Neural cell (in vitro differentiated cells): ENCODE results near the gene SHB. TPM values are rescaled to one million over a fixed set of nuclear protein-coding genes. Genes with fewer than 3 reads are reported as not detected.

Experiments
- H2AFZ ChIP-seq: fragments of 200-600, 300-800 bp; sonication (generic), shearing (Covaris generic); 2 replicates; pipeline ENCODE4 v1.6.0; 2014; ENCODE audit warnings: low read depth, mild to moderate bottlenecking, antibody characterized with exemption, low read length, moderate library complexity
- H3F3A ChIP-seq: fragments of 200-600 bp; shearing (Covaris generic); 2 replicates; pipeline ENCODE4 v1.6.1; 2016; ENCODE audit warnings: mild to moderate bottlenecking, moderate library complexity, mixed read lengths, antibody characterized with exemption, low read length; ENCODE audit not compliant: insufficient read depth, poor library complexity, severe bottlenecking
- H3K27ac ChIP-seq: fragments of 200-600, 300-800 bp; sonication (generic), shearing (Covaris generic); 2 replicates; pipeline ENCODE4 v1.5.1; 2014; ENCODE audit warnings: mild to moderate bottlenecking, low read length, moderate library complexity
- H3K27me3 ChIP-seq: fragments of 300-800, 200-600 bp; sonication (generic), shearing (Covaris generic); 2 replicates; pipeline ENCODE4 v1.6.0; 2014; ENCODE audit warnings: mild to moderate bottlenecking, low read depth, low read length, moderate library complexity; ENCODE audit not compliant: insufficient read depth
- H3K36me3 ChIP-seq: fragments of 300-800, 200-600 bp; sonication (generic), shearing (Covaris generic); 2 replicates; pipeline ENCODE4 v1.5.1; 2014; ENCODE audit warnings: mild to moderate bottlenecking, antibody characterized with exemption, low read length, moderate library complexity; ENCODE audit not compliant: insufficient read depth
- H3K4me2 ChIP-seq: fragments of 300-800, 200-600 bp; sonication (generic), shearing (Covaris generic); 2 replicates; pipeline ENCODE4 v1.6.0; 2014; ENCODE audit warnings: mild to moderate bottlenecking, low read length
- H3K4me3 ChIP-seq: fragments of 300-800, 200-600 bp; sonication (generic), shearing (Covaris generic); 2 replicates; pipeline ENCODE4 v1.5.1; 2014; ENCODE audit warnings: mild to moderate bottlenecking, low read length, moderate library complexity
- H3K79me2 ChIP-seq: fragments of 200-600 bp; shearing (Covaris generic); replicated peaks from 2 replicates; pipeline ENCODE4 v1.6.0; 2014; ENCODE audit warnings: mild to moderate bottlenecking, low read length, moderate library complexity; ENCODE audit not compliant: insufficient read depth
- H3K9ac ChIP-seq: fragments of 300-800, 200-600 bp; sonication (generic), shearing (Covaris generic); 2 replicates; pipeline ENCODE4 v1.6.1; 2016; ENCODE audit warnings: mild to moderate bottlenecking, low read length, mixed read lengths
- H3K9me2 ChIP-seq: fragments of 200-600 bp; shearing (Covaris generic); 2 replicates; pipeline ENCODE4 v1.6.1; 2016; ENCODE audit warnings: mild to moderate bottlenecking, low read length, mixed read lengths; ENCODE audit not compliant: insufficient read depth
- H3K9me3 ChIP-seq: fragments of 200-600, 300-800 bp; sonication (generic), shearing (Covaris generic); 2 replicates; pipeline ENCODE4 v1.6.1; 2016; ENCODE audit warnings: mild to moderate bottlenecking, mixed run types, low read length, moderate library complexity, mixed read lengths
- H4K20me1 ChIP-seq: fragments of 200-600 bp; shearing (Covaris generic); 2 replicates; pipeline ENCODE4 v1.6.1; 2016; ENCODE audit warnings: mild to moderate bottlenecking, mixed run types; ENCODE audit not compliant: insufficient read depth
- EP300 ChIP-seq: fragments of 450-650 bp; conservative IDR thresholded peaks from 2 replicates; pipeline ENCODE4 v1.6.1; 2014; ENCODE audit warnings: antibody characterized with exemption, mild to moderate bottlenecking, moderate library complexity; ENCODE audit not compliant: poor library complexity, severe bottlenecking
- EZH2 ChIP-seq: fragments of 200-600, 300-800 bp; shearing (Covaris generic), sonication (generic); IDR thresholded peaks from 2 replicates; pipeline ENCODE4 v1.6.1; 2014; ENCODE audit warnings: antibody characterized with exemption, low read length, borderline replicate concordance, mild to moderate bottlenecking; ENCODE audit not compliant: insufficient read depth, poor library complexity, severe bottlenecking
- MXI1 ChIP-seq: fragments of 450-650 bp; conservative IDR thresholded peaks from 2 replicates; pipeline ENCODE4 v1.6.1; 2014; ENCODE audit warnings: antibody characterized with exemption, mild to moderate bottlenecking; ENCODE audit not compliant: poor library complexity, severe bottlenecking
- POLR2AphosphoS5 ChIP-seq: IDR thresholded peaks from 2 replicates; pipeline ENCODE4 v1.6.1; 2012
- RAD21 ChIP-seq: fragments of 450-650 bp; conservative IDR thresholded peaks from 2 replicates; pipeline ENCODE4 v1.6.1; 2014; ENCODE audit warnings: antibody characterized with exemption, mild to moderate bottlenecking, moderate library complexity
- REST ChIP-seq: IDR thresholded peaks from 2 replicates; pipeline ENCODE4 v1.6.1; 2012; ENCODE audit warnings: borderline replicate concordance
- SMC3 ChIP-seq: fragments of 450-650 bp; conservative IDR thresholded peaks from 2 replicates; pipeline ENCODE4 v1.6.1; 2014; ENCODE audit warnings: antibody characterized with exemption, mild to moderate bottlenecking, moderate library complexity; ENCODE audit not compliant: poor library complexity
- TAF1 ChIP-seq: IDR thresholded peaks from 2 replicates; pipeline ENCODE4 v1.6.1; 2012; ENCODE audit warnings: low read depth
- polyA plus RNA-seq: library from polyadenylated mRNA; depleted of rRNA; stranded (reverse); fragments of >200 nt; gene quantifications from 2 replicates; pipeline ENCODE4 v1.2.3, GENCODE V29; 2014
- TF ChIP-seq, protein P1 (sequence below): fragments of 450-650 bp; IDR thresholded peaks from 2 replicates; pipeline ENCODE4 v1.5.1; 2014; ENCODE audit warnings: antibody characterized with exemption, mild to moderate bottlenecking, moderate library complexity; ENCODE audit not compliant: poor library complexity, severe bottlenecking

SHB gene
- polyA plus RNA-seq, 1 donor from 2014 or later, result 17.5 TPM

GRCh38 chr9:37999588-38000189 is 69.3 kb downstream of the SHB start:
- H3K27ac ChIP-seq, result peak overlapping the region; percentile 43
- H3K4me3 ChIP-seq, result no peak overlapping the region
- no peaks in the 10 kb centered on the region for H3K9me3 ChIP-seq
- H3F3A ChIP-seq, result no peaks in the 10 kb centered on the region
- no peaks in the 10 kb centered on the region for H3K27me3 ChIP-seq
- TF ChIP-seq EZH2, result no peak
- no peak for TF ChIP-seq EP300
- no peaks in the 10 kb centered on the region for H3K36me3 ChIP-seq
- peak overlapping the region; percentile 25 for H3K9ac ChIP-seq
- no peak overlapping the region for H3K4me2 ChIP-seq
- H2AFZ ChIP-seq, result no peak overlapping the region
- no peaks in the 10 kb centered on the region for H3K9me2 ChIP-seq
- H4K20me1 ChIP-seq, result no peaks in the 10 kb centered on the region
- H3K79me2 ChIP-seq, result peaks cover 25% of the 10 kb centered on the region

DNA sequence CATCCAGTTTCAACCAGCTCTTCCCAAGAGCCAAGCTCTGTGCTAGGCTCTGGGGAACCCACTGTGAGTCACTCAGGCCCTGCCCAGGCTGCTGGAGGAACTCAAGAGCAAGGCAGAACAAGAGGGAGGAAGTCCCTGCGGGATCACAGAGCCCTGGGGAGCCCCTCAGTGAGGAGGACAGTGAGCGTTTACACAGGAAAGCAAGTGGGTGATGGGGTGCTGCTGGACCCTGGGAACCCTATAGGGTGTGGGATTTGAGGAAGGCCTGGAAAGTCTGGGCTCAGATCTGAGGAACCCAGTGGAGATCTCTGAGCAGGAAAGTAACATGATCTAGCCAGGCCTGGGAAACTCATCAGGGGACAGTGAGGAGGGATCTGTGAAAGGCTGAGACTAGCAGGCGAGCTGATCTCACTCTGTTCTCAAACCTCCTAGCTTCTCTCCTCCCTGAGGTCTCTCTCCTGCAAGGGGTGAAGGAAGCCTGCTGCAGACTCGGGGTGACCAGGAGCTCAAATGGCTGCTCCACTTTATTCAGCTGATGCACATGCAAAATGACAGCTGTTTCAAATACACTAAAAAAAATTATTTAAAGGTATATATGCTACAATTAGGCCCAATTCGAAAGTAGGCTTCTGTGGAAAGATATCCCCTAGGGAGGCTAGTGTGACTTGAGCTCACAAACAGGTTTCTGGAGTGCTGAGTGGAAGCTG is 70.0 kb downstream of the SHB start:
- Histone ChIP-seq H2AFZ (no peak overlapping the region), H3K4me2 (no peak overlapping the region), H3F3A (no peaks in the 10 kb centered on the region), H3K79me2 (peaks cover 25% of the 10 kb centered on the region), H3K36me3 (no peaks in the 10 kb centered on the region), H3K9me3 (no peaks in the 10 kb centered on the region), H3K9ac (peak overlapping the region; percentile 25), H3K9me2 (no peaks in the 10 kb centered on the region), H3K4me3 (no peak overlapping the region), H3K27me3 (no peaks in the 10 kb centered on the region), H3K27ac (peak overlapping the region; percentile 43), H4K20me1 (no peaks in the 10 kb centered on the region)
- TF ChIP-seq REST (no peak), EZH2 (no peak), SMC3 (no peak), TAF1 (no peak), MXI1 (no peak), RAD21 (no peak), POLR2AphosphoS5 (no peak), EP300 (no peak)
- TF ChIP-seq, protein P1, sequence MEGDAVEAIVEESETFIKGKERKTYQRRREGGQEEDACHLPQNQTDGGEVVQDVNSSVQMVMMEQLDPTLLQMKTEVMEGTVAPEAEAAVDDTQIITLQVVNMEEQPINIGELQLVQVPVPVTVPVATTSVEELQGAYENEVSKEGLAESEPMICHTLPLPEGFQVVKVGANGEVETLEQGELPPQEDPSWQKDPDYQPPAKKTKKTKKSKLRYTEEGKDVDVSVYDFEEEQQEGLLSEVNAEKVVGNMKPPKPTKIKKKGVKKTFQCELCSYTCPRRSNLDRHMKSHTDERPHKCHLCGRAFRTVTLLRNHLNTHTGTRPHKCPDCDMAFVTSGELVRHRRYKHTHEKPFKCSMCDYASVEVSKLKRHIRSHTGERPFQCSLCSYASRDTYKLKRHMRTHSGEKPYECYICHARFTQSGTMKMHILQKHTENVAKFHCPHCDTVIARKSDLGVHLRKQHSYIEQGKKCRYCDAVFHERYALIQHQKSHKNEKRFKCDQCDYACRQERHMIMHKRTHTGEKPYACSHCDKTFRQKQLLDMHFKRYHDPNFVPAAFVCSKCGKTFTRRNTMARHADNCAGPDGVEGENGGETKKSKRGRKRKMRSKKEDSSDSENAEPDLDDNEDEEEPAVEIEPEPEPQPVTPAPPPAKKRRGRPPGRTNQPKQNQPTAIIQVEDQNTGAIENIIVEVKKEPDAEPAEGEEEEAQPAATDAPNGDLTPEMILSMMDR, result no peak
